Breast epithelium (tissue), 3 donors: ENCODE measurements around the gene MMS22L.
A peak's percentile ranks its signal among the peaks of the same experiment; 100 is the strongest.

Experiments
- POLR2A ChIP-seq: fragments of 450-650 bp; IDR thresholded peaks from one replicate; pipeline ENCODE4 v1.6.1; 2016; ENCODE audit warnings: antibody characterized with exemption, mild to moderate bottlenecking, moderate library complexity
- POLR2AphosphoS5 ChIP-seq, 3 donors: sonication (generic); formaldehyde crosslinking; IDR thresholded peaks; one replicate each; pipeline ENCODE4 v1.6.1; 2017; ENCODE audit warnings: antibody characterized with exemption in 3 of 3
- TF ChIP-seq, protein P1 (sequence below), 3 donors: fragments of 450-650 bp; IDR thresholded peaks; one replicate each; pipeline ENCODE4 v1.5.1; 2016 to 2017; ENCODE audit warnings: antibody characterized with exemption in 3 of 3, mild to moderate bottlenecking in 3 of 3, moderate library complexity in 3 of 3

DNA sequence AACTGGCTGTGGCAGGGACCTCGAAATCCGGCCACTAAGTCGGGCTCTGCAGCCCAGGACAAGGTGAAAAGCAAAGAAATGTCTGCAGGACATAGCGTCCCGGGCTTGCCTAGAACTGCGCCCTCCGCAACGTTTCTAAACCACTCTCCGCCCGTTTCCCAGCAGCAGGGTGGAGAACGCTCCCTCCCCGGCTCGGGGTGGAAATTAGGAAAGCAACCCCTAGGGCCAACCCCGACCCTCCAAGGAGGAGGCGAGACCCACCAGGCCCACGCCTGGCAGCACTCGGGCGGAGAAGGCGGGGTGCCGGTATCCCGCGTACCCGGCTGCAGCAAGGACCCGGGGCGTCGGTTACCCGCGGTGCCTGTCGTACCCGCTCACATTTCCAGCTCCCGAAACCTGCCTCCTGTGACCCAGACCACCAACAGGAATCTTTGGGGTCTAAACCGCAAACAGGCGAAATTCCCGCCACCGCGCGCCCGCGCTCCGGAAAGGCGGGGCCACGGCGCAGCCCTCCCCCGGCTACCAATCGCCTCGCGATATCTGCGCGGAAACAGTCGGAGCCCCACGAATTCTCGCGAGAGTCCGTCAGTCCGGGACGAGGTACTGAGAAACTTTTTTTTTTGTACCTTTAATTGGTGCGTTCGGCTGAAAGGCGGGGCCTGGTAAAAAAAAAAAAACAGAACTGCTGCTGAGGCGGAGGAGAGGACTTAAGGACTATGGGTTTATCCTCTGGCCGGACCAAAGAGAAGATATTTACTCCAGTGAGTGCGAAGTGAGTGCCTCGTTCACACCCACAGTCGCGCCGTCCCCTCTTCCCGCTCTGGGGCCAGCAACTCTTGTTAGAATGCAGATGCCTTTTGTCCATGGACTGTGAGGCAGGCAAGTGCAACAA lies at the start of gene MMS22L:
- TF ChIP-seq, protein P1, sequence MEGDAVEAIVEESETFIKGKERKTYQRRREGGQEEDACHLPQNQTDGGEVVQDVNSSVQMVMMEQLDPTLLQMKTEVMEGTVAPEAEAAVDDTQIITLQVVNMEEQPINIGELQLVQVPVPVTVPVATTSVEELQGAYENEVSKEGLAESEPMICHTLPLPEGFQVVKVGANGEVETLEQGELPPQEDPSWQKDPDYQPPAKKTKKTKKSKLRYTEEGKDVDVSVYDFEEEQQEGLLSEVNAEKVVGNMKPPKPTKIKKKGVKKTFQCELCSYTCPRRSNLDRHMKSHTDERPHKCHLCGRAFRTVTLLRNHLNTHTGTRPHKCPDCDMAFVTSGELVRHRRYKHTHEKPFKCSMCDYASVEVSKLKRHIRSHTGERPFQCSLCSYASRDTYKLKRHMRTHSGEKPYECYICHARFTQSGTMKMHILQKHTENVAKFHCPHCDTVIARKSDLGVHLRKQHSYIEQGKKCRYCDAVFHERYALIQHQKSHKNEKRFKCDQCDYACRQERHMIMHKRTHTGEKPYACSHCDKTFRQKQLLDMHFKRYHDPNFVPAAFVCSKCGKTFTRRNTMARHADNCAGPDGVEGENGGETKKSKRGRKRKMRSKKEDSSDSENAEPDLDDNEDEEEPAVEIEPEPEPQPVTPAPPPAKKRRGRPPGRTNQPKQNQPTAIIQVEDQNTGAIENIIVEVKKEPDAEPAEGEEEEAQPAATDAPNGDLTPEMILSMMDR (IDR thresholded peaks at IDR 0.05) = no peak
- TF ChIP-seq POLR2A = no peak
- TF ChIP-seq POLR2AphosphoS5 (IDR thresholded peaks at IDR 0.05) = peak in 2 of 3 donors; percentile 8 to 43
